Fibroblast of the aortic adventitia (primary cell): ENCODE measurements around the gene TMEM123. TPM values are rescaled to one million over a fixed set of nuclear protein-coding genes. Genes with fewer than 3 reads are reported as not detected.
A peak's percentile ranks its signal among the peaks of the same experiment; 100 is the strongest.
"Not testable (repeated sequence)": the region's sequence is repeated elsewhere in the genome, so short reads cannot be mapped to it uniquely, and the experiment has no call there.

Source experiments
- DNase-seq: peaks from one replicate; pipeline ENCODE4 v3.0.0-alpha.2; 2010; ENCODE audit warnings: low read depth
- H3K4me3 ChIP-seq: 2 replicates; pipeline ENCODE4 v1.5.1; 2011; ENCODE audit warnings: low read depth, mild to moderate bottlenecking, control low read depth, low read length, moderate library complexity
- total RNA-seq: library from RNA; depleted of rRNA; stranded (reverse); fragments of >200 nt; gene quantifications from 2 replicates; pipeline ENCODE4 v1.2.3, GENCODE V29; 2012; ENCODE audit warnings: low replicate concordance
- TF ChIP-seq, protein P1 (sequence below): IDR thresholded peaks from 2 replicates; pipeline ENCODE4 v1.5.1; 2011; ENCODE audit warnings: mild to moderate bottlenecking, low read length, control low read depth, inconsistent platforms; ENCODE audit not compliant: insufficient read depth

Gene TMEM123
- total RNA-seq, 1 donor, result 86.3 TPM

DNA sequence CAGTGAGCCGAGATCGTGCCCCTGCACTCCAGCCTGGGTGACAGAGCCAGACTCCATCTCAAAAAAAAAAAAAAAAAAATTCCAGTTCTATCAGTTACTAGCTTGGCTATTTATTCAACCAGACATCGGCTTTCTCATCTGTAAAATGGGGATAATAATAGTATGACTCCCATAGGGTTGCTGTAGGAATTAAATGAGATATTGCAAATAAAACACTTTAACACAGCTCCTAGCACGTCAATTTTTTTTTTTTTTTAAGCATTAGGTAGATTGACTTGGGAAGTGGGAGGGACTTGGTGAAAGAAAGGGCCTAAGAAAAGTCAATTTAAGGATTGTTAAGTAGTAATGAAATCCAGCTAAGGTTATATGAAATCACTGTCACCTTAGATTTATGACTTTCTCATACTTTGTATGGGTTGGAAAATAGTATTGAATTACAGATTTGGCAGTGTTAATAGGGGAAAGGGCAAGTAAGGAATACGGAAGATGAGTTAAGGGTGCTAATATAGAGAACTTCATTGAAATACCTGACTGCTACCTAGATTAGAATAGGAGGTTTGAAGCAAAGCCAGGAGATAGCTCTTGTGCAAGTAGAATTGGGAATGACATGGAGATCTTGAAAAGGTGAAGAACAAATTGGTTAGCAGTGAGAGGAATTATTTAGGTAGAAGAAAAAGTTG lies 76.7 kb downstream of the TMEM123 start:
- DNase-seq, result no peak
- H3K4me3 ChIP-seq, result no peak overlapping the region
- TF ChIP-seq, protein P1, sequence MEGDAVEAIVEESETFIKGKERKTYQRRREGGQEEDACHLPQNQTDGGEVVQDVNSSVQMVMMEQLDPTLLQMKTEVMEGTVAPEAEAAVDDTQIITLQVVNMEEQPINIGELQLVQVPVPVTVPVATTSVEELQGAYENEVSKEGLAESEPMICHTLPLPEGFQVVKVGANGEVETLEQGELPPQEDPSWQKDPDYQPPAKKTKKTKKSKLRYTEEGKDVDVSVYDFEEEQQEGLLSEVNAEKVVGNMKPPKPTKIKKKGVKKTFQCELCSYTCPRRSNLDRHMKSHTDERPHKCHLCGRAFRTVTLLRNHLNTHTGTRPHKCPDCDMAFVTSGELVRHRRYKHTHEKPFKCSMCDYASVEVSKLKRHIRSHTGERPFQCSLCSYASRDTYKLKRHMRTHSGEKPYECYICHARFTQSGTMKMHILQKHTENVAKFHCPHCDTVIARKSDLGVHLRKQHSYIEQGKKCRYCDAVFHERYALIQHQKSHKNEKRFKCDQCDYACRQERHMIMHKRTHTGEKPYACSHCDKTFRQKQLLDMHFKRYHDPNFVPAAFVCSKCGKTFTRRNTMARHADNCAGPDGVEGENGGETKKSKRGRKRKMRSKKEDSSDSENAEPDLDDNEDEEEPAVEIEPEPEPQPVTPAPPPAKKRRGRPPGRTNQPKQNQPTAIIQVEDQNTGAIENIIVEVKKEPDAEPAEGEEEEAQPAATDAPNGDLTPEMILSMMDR, result no peak

DNA sequence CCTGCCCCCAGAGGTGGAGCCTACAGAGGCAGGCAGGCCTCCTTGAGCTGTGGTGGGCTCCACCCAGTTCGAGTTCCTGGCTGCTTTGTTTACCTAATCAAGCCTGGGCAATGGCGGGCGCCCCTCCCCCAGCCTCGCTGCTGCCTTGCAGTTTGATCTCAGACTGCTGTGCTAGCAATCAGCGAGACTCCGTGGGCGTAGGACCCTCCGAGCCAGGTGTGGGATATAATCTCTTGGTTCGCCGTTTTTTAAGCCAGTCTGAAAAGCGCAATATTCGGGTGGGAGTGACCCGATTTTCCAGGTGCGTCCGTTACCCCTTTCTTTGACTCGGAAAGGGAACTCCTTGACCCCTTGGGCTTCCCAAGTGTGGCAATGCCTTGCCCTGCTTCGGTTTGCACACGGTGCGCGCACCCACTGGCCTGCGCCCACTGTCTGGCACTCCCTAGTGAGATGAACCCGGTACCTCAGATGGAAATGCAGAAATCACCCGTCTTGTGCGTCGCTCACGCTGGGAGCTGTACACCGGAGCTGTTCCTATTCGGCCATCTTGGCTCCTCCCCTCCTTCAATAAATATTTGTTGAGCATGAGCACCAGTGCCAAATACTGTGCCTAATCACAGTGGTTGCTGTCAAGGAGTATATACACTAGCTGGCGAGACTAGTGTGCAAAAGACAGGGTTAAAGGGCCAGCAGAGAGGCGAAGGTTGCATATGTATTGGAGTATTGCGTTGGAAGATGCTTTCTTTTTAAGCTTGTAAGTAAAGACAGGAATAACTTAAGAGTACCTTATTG lies 77.7 kb downstream of the TMEM123 start:
- not testable (repeated sequence) for DNase-seq, H3K4me3 ChIP-seq

DNA sequence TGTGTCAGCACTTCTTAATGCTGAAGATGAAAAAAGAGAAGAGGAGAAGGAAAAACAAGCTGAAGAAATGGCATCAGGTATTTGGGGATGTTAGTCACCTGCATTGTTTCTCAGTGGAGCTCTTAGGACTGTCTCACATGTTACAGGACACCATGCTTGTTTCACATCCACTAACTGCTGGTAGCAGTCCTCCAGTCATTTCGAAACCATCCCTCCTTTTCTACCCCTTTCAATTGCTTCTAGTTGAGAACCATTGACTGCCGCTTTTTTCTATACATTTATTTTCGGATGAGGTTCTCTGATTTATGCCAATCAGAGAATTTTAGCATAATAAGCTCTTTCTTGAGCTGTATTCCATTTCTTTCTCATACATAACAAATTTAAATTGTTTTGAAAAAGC lies 84.1 kb downstream of the TMEM123 start:
- DNase-seq, result no peak
- no peak overlapping the region for H3K4me3 ChIP-seq
- TF ChIP-seq, protein P1, result no peak

DNA sequence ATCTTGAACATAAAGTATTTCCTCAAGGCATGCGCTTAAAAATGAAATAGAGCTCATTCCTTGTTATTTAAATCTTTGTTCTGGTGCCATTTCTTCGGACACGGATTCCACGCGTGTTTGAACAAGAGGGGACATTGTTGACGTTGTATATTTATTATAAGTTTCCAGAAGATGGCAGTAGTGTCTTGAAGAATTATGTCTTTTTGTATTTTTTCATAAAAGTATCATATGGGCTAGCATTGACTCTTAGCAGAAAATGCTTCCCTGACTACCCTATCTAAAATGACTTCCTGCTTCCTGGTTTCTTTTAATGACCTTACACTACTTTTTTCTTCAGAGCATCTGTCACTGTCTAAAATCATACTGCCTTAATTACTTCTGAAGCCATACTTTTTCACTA lies 85.2 kb downstream of the TMEM123 start:
- peak; percentile 43 for DNase-seq
- TF ChIP-seq, protein P1, result peak; percentile 10
- H3K4me3 ChIP-seq, result no peak overlapping the region

DNA sequence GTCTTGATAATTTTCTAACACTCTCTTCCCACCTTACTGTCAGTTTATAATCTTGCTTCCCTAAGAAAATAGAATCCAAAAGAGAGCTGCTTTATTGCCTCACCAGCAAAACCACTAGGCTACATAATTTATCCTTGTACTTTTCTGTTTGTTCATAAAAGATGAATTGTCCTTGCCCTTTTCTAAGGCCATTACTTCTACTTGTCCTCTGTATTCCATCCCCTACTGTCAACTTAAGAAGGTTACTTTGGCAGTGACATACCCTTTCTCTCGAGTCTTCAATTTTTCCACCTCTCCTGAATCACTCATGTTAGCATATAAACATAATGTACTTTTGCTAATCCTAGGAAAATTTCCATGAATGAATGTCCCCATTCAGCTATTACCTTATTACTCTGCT lies 87.6 kb downstream of the TMEM123 start:
- no peak for DNase-seq
- no peak overlapping the region for H3K4me3 ChIP-seq
- TF ChIP-seq, protein P1, result no peak

DNA sequence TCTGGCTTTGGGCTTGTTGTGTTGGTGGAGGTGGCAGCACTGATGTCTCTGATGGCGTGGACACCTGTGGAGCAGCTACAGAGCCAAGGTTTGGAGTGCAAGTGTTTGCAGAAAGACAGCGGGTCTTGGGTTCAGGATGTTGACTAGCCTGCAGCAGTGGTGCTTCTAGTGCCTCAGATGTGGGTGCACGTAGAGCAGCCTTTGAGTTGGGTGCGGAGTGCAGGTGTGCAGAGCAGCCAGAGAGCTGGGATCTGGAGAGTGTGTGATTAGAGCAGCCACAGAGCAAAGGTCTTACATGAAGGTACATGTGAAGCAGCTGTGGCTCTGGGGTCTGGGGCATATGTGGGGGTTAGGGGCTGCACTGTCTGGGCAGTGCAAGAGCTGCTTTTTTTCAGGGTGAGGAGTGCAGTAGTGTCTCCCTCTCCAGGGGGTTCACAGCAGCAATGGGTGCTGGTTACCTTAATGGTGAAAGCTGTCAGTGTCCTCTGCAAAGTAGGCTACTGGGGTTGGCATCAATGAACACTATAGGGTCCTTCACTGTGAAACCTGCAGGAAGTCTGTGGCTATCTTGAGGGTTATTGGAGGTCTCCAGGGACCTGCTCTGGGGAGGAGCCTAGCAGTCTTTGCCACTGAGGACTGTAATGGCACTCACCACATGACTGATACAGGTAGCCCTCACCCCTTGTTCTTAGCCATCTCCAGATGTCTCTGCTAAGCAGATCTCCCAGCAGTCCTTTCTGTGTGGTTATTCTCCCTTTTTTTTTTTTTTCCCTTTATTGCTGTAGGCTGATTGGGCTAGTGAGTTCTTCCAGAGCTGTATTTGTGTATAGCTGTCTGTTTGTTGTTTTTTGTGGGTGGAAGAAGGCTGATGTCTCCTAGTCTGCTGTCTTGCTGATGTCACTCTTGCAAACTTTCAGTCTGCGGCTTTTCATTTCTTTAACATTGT lies 91.2 kb downstream of the TMEM123 start:
- no peak overlapping the region for H3K4me3 ChIP-seq
- TF ChIP-seq, protein P1, result no peak
- no peak for DNase-seq

DNA sequence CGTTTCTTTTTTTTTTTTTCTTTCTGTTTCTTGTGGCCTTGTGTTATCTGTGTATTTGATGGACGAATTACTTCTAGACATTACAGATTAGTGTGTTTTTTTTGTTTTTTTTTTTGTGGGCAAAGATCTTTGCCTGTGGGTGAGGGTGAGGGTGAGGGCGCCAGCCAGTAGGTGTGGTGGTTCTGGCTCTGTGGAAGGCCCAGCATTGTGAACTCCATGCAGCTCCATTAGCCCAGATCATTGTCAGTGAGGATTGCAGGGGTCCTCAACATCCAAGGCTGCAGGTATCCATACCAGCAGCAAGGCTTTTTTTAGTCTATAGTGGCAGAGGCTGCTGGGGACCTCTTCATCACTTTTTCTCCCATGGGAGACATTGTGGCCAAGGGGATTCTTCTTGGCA lies 91.9 kb downstream of the TMEM123 start:
- TF ChIP-seq, protein P1, result no peak
- no peak overlapping the region for H3K4me3 ChIP-seq
- DNase-seq, result no peak
